ENCODE results near the gene HSF2BP.

HSF2BP gene

GRCh38 chr21:43648171-43648570, 11.1 kb downstream of the HSF2BP start:
- DNase-seq = no peak

- peak; percentile 66 for DNase-seq
Measured at GRCh38 chr21:43646550-43647260, 12.6 kb downstream of the HSF2BP start.

DNA sequence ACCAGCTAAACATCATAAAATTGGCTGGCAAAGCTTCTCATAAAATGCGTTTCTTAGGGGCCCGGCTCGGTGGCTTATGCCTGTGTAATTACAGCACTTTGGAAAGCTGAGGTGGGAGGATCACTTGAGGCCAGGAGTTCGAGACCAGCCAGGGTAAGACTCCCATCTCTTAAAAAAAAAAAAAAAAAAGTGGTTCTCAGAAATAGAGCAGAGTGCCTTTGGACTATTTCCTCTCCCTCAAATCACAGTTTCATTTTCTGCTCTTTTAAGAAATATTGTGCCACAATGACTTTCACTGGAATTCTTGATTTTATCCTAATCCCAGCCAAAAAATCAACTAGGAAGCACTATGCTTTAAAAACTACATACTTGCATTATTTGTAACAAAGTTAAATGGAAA, 13.3 kb downstream of the HSF2BP start:
- no peak for DNase-seq

DNA sequence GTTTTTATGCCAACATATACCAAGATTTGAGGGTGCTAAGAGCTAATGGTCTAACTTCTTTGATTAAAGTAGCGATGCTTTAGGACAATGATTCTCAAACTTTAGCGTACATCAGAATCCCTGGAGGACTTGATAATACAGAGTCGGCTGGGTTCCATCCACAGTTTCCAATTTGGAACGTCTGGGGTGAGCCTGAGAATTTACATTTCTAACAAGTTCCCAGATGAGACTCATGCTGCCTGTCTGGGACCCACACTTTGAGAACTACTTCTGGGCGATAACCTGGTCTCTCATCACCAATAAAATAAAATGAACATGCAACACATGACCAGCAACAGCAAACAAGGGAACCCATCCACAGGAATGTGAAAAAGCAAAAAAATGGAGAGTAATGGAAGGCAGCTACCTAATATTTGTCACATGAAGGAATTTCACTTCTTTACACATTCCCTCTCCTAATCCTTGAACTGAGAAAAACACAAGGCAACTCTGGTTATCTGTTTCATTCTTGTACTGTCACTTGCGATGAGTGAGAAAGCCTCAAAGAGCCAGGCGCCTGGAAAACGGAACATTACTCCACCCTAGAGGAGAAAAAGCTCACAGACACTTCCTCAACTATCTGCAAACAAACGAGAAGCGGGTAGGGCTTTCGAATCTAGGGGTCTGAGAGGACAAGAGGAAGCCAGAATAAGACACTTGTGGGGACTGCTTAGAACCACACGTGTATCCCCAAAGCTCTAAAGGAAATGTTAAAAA, 14.0 kb downstream of the HSF2BP start:
- DNase-seq = no peak

DNA sequence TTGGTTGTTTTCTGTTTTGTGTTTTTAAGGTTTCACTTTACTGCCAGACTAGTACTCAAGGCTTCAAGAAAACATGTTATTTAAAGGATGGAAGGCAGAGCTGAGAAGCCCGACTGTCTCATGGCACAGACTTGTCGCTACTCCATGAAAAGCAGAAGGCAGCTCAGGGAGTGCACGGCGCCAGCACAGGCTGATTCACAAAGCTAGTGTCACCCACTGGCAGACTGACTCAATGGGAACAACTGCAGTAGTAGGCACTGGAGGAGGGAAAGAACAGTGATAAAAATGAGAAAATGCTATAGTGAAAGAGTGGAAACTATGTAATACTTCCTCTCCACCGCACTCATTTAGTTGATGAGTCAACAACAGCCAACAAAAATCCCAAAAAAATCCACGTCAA, 14.7 kb downstream of the HSF2BP start:
- DNase-seq = no peak

GRCh38 chr21:43644071-43644470, 15.2 kb downstream of the HSF2BP start:
- DNase-seq = no peak

GRCh38 chr21:43643193-43643592, 16.1 kb downstream of the HSF2BP start:
- no peak for DNase-seq

DNA sequence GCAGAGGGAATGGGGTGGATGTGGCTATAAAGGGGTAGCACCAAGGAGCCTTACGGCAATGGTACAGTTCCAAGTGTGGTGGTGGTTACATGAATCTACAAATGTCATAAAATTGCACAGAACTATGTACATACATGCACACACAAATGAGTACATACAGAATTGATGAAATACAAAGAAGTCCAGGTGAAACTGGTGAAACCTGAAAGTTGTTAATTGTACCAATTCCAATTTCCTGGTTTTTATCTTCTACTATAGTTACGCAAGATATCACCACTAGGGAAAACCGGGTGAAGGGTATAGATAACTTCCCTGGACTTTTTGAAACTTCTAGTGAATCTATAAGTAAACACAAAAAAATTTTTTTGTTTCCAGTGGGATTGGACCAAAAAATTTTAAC, 18.9 kb downstream of the HSF2BP start:
- DNase-seq = no peak

DNA sequence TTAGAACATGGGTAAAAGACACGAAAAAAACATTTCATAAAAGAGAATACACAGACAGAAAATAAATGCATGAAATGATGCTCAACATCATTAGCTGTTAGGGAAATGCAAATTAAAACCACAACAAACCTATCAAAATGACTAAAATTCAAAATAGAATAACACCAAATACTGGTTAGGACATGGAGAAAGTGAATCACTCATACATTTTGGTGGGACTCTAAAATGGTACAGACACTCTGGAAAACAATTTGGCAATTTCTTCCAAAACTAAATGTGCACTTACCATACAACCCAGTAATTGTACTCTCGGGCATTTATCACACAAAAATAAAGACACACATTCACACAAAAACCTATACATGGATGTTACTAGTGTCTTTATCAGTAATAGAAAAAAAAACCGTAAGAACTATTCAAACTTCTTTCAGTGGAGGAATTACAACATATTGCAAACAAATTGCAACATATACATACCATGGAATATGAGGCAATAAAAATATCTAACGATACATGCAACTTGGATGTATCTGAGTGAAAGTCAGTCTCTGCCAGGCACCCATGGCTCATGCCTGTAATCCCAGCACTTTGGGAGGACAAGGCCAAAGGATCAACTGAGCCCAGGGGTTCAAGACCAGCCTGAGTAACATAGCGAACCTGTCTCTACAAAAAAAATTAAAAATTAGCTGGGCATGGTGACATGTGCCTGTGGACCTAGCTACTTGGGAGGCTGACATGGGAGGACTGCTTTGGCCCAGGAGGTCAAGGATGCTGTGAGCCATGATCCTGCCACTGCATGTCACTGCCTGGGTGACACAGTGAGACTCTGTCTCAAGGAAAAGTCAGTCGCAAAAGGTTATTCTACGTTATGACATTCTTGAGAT, 19.6 kb downstream of the HSF2BP start:
- no peak for DNase-seq

DNA sequence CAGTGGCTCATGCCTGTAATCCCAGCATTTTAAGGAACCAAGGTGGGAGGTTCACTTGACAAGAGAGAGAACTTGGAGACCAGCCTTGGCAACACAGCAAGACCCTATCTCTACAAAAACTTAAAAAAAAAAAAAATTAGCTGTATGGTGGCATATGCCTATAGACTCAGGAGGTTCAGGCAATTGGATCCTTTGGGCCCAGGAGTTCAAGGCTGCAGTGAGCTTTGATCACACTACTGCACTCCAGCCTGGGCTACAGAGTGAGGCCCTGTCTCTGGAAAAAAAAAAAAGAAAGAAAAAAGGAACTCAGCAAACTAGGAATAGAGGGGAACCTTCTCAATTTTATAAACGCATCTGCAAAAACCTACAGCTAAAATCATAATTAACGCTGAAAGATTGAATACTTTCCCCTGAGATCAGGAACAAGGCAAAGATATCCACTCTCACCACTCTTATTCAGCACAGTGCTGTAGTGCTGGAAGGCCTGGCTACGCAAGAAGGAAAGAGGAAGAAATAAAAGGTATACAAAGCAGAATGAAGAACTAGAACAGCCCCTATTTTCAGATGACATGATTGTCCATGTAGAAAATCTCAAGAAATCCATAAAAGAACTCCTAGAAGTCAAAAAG, 21.6 kb downstream of the HSF2BP start:
- no peak for DNase-seq

DNA sequence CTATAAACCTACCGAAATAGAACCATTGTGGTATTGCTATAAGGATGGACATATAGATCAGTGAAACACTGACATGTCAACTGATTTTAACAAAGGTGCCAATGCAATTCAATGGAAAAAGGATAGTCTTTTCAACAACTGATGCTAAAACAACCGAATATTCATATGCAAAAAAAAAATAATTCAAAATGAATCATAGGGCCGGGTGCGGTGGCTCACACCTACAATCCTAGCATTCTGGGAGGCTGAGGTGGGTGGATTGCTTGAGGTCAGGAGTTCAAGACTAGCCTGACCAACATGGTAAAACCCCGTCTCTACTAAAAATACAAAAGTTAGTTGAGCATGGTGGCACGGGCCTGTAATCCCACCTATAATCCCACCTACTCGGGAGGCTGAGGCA, 23.9 kb downstream of the HSF2BP start:
- no peak for DNase-seq

DNA sequence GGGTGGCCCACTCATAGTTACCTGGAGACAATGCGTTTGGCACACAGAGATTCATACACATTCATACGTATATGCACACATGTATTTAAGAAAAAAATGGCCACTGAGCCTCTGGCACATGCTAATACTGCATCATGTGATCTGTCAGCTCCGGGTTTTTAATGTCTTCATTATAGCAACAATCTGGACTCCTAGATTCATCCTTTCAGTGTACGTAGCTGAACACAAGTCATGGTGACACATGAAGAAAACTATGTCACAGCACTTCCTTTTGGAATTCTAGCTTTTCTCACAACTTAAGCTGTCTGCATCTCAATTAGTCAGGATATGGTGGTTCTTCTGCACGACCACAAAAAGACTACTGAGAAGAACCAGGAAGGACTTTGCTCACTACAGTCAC, 24.7 kb downstream of the HSF2BP start:
- no peak for DNase-seq

DNA sequence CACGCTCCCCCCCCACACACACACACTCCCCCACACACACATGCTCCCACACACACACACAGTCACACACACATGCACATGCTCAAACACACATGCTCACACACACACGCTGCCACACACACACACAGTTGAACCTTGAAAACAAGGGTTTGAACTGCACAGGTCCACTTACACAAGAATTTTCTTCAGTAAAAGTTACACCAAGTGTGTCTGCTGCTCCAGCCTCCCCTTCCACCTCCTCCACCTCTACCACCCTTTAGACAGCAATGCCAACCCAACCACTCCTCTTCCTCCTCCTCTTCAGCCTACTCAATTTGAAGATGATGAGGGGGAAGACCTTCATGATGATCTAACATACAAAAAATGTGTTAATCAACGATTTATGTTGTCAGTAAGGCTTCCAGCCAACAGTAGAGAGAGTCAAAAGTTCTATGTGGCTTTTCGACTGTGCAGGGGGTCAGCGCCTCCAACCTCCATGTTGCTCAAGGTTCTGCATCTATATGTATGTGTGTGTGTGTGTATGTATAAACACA, 26.8 kb downstream of the HSF2BP start:
- DNase-seq = no peak

GRCh38 chr21:43631411-43632107, 27.7 kb downstream of the HSF2BP start:
- no peak for DNase-seq

DNA sequence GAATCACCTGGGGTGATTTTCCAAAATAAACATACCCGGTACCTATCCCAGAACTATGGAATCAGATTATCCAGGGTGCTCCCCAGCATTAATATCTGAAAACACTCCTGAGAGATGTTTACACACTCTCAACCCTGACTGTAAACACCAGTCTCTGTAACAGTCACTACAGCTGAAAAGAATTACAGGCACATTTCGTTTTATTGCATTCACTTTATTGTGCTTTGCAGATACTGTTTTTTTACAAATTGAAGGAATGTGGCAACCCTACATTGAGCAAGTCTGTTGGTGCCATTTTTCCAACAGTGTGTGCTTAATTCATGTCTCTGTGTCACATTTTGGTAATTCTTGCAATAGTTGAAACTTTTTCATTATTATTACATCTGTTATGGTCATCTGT, 31.8 kb downstream of the HSF2BP start:
- DNase-seq = no peak

DNA sequence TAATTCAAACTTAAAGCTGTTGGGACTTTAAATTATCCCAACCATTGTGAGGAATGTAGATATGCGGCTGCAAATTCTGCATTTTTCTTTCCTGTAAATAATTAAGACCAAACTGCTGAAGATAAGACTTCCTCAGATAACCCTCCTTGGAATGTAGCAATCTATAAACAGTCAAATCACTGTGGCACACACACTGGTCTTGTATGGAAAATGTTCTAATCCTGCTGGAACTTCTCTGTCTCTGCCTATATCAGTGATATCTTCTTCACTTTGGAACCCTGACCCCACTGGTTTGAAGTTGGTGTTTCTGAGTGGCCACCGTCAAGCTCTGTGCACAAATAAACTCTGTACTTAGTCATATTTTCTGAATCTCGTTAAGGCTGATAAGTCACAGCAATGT, 32.9 kb downstream of the HSF2BP start:
- DNase-seq = no peak

- no peak for DNase-seq
Measured at GRCh38 chr21:43624339-43624738, 34.9 kb downstream of the HSF2BP start.

- no peak for DNase-seq
Measured at GRCh38 chr21:43623588-43623987, 35.7 kb downstream of the HSF2BP start.

- no peak for DNase-seq
Measured at GRCh38 chr21:43622796-43623195, 36.5 kb downstream of the HSF2BP start.

GRCh38 chr21:43619856-43620255, 39.4 kb downstream of the HSF2BP start:
- DNase-seq = no peak

- DNase-seq = no peak
Measured at GRCh38 chr21:43619344-43619743, 39.9 kb downstream of the HSF2BP start.

- no peak for DNase-seq
Measured at GRCh38 chr21:43618940-43619339, 40.3 kb downstream of the HSF2BP start.
